SU-DHL-6 (cell line): ENCODE data around the gene AHRR.
"Not testable (repeated sequence)": the region's sequence is repeated elsewhere in the genome, so short reads cannot be mapped to it uniquely, and the experiment has no call there.

Source experiments
- EZH2phosphoT487 ChIP-seq: fragments of 200-600 bp; sonication (generic), shearing (Covaris generic); conservative IDR thresholded peaks from 2 replicates; pipeline ENCODE4 v1.6.1; 2018; ENCODE audit warnings: mild to moderate bottlenecking, antibody characterized with exemption, low read length, moderate library complexity, mixed read lengths
- TF ChIP-seq, protein P1 (sequence below): fragments of 200-600 bp; sonication (generic); IDR thresholded peaks from one replicate; pipeline ENCODE4 v1.5.1; 2017; ENCODE audit warnings: antibody characterized with exemption, mild to moderate bottlenecking, low read length, moderate library complexity; ENCODE audit not compliant: insufficient read depth, poor library complexity, severe bottlenecking

- TF ChIP-seq, protein P1, sequence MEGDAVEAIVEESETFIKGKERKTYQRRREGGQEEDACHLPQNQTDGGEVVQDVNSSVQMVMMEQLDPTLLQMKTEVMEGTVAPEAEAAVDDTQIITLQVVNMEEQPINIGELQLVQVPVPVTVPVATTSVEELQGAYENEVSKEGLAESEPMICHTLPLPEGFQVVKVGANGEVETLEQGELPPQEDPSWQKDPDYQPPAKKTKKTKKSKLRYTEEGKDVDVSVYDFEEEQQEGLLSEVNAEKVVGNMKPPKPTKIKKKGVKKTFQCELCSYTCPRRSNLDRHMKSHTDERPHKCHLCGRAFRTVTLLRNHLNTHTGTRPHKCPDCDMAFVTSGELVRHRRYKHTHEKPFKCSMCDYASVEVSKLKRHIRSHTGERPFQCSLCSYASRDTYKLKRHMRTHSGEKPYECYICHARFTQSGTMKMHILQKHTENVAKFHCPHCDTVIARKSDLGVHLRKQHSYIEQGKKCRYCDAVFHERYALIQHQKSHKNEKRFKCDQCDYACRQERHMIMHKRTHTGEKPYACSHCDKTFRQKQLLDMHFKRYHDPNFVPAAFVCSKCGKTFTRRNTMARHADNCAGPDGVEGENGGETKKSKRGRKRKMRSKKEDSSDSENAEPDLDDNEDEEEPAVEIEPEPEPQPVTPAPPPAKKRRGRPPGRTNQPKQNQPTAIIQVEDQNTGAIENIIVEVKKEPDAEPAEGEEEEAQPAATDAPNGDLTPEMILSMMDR, result not testable (repeated sequence)
- not testable (repeated sequence) for TF ChIP-seq EZH2phosphoT487
Measured at GRCh38 chr5:486597-486996, 165.1 kb downstream of the AHRR start.
